HepG2 (cell line): Measurements from ENCODE around the gene SKP2. TPM values are rescaled to one million over a fixed set of nuclear protein-coding genes. Genes with fewer than 3 reads are reported as not detected.

Experiments used
- ATAC-seq: fragments of 200-7000 bp; cut with Tn5 transposase; 3 replicates; pipeline ENCODE4 v1.9.1; 2020; ENCODE audit warnings: mild to moderate bottlenecking, moderate library complexity
- BruUV-seq: library from RNA; stranded (reverse); fragments of 400-500 nt; replicated peaks from 2 replicates; lab custom pipeline; 2021; lab: Mats Ljungman, UMichigan
- CTCF ChIA-PET: fragments of 300-600 bp; formaldehyde crosslinking; extraction: SDS; loops from one replicate; lab custom pipeline; 2021; ENCODE audit warnings: low total read pairs, inconsistent platforms, low intra/inter-chr PET ratio; lab: Yijun Ruan, JAX
- POLR2A ChIA-PET: fragments of 350-600 bp; sonication (Branson Sonifier 250); formaldehyde crosslinking; loops from one replicate; lab custom pipeline; 2020; ENCODE audit warnings: antibody characterized with exemption, inconsistent platforms; lab: Yijun Ruan, JAX
- DNase-seq: peaks from one replicate; pipeline ENCODE4 v3.0.0-alpha.2; 2015; ENCODE audit warnings: low spot score
- FAIRE-seq: peaks from 3 replicates; lab custom pipeline; 2011; peaks lifted over from hg19 to GRCh38; lab: Jason Lieb, UNC
- H2AFZ ChIP-seq: one replicate; pipeline ENCODE4 v1.6.1; 2011; ENCODE audit warnings: low read length, inconsistent platforms
- H3K27ac ChIP-seq: fragments of 300-600 bp; 3 replicates; pipeline ENCODE4 v1.8.0; 2011; ENCODE audit warnings: mixed run types, mild to moderate bottlenecking, mixed read lengths, low read length, inconsistent platforms; ENCODE audit not compliant: insufficient read depth; ENCODE audit errors: extremely low read length
- H3K27me3 ChIP-seq, 2 experiments: fragments of 200-600 bp in 1 of 2; 2 replicates in 1 of 2; 3 replicates in 1 of 2; pipeline versions ENCODE4 v1.6.0 to v1.8.0; 2011; ENCODE audit warnings: low read length in 2 of 2, mild to moderate bottlenecking in 2 of 2, moderate library complexity in 2 of 2, inconsistent platforms in 1 of 2; ENCODE audit not compliant: insufficient read depth in 2 of 2, control insufficient read depth in 1 of 2
- H3K36me3 ChIP-seq, 2 experiments: fragments of 200-600 bp in 1 of 2; replicated peaks in 1 of 2; 2 replicates in 1 of 2; 3 replicates in 1 of 2; pipeline versions ENCODE4 v1.5.1 to v1.8.0; 2011; ENCODE audit warnings: low read length in 2 of 2, inconsistent platforms in 1 of 2; ENCODE audit not compliant: insufficient read depth in 2 of 2, control insufficient read depth in 1 of 2
- H3K4me1 ChIP-seq: 2 replicates; pipeline ENCODE4 v1.5.1; 2012; ENCODE audit warnings: low read length, inconsistent platforms; ENCODE audit not compliant: insufficient read depth
- H3K4me2 ChIP-seq: 2 replicates; pipeline ENCODE4 v1.6.0; 2011; ENCODE audit warnings: low read depth, low read length, inconsistent platforms
- H3K4me3 ChIP-seq, 3 experiments: fragments of 200-600 bp in 1 of 3; sonication (generic), shearing (Covaris generic) in 1 of 3; replicated peaks in 1 of 3; 2 replicates each; pipeline ENCODE4 v1.5.1; 2011 to 2016; ENCODE audit warnings: low read length in 3 of 3, inconsistent platforms in 2 of 3, low read depth in 2 of 3, mild to moderate bottlenecking in 2 of 3, control low read depth in 1 of 3, mixed read lengths in 1 of 3; ENCODE audit not compliant: insufficient read depth in 1 of 3
- H3K79me2 ChIP-seq: one replicate; pipeline ENCODE4 v1.6.1; 2011; ENCODE audit warnings: low read length, inconsistent platforms; ENCODE audit not compliant: insufficient read depth
- H3K9ac ChIP-seq: 2 replicates; pipeline ENCODE4 v1.6.0; 2011; ENCODE audit warnings: mild to moderate bottlenecking, low read depth, low read length, inconsistent platforms; ENCODE audit not compliant: insufficient read depth
- H3K9me3 ChIP-seq: 2 replicates; pipeline ENCODE4 v1.5.1; 2012; ENCODE audit warnings: mild to moderate bottlenecking, low read length
- H4K20me1 ChIP-seq: 2 replicates; pipeline ENCODE4 v1.6.0; 2011; ENCODE audit warnings: inconsistent platforms, mild to moderate bottlenecking, low read length, moderate library complexity; ENCODE audit not compliant: insufficient read depth
- CREB3 ChIP-seq: sonication (generic); formaldehyde crosslinking; IDR thresholded peaks from 2 replicates; pipeline ENCODE4 v1.5.0; 2020; ENCODE audit warnings: missing genetic modification reagents
- DRAP1 ChIP-seq: IDR thresholded peaks from 2 replicates; pipeline ENCODE4 v1.6.1; 2016; ENCODE audit warnings: missing genetic modification reagents, missing compliant biosample characterization
- FOXP1 ChIP-seq, 2 experiments: fragments of 450-650 bp in 1 of 2; IDR thresholded peaks; 2 replicates each; pipeline ENCODE4 v1.6.1; 2017 to 2018; ENCODE audit warnings: antibody characterized with exemption in 1 of 2
- KDM5B ChIP-seq: sonication (generic); formaldehyde crosslinking; IDR thresholded peaks from 2 replicates; pipeline ENCODE4 v1.4.0; 2020; ENCODE audit warnings: missing genetic modification reagents, mild to moderate bottlenecking, borderline replicate concordance
- MTF2 ChIP-seq: sonication (generic); formaldehyde crosslinking; IDR thresholded peaks from 2 replicates; pipeline ENCODE4 v1.5.0; 2020; ENCODE audit warnings: missing genetic modification reagents, borderline replicate concordance
- NKX3-1 ChIP-seq: sonication (generic); formaldehyde crosslinking; IDR thresholded peaks from 2 replicates; pipeline ENCODE4 v1.5.0; 2020; ENCODE audit warnings: missing genetic modification reagents
- REL ChIP-seq: sonication (generic); formaldehyde crosslinking; conservative IDR thresholded peaks from 2 replicates; pipeline ENCODE4 v1.8.0; 2022; ENCODE audit warnings: mild to moderate bottlenecking, missing genetic modification reagents, moderate library complexity
- STAT5B ChIP-seq: sonication (generic); formaldehyde crosslinking; IDR thresholded peaks from 2 replicates; pipeline ENCODE4 v1.4.0; 2020; ENCODE audit warnings: missing genetic modification reagents
- TFAP4 ChIP-seq: sonication (generic); IDR thresholded peaks from 2 replicates; pipeline ENCODE4 v1.6.1; 2016; ENCODE audit warnings: low read depth, borderline replicate concordance
- ZBTB43 ChIP-seq: sonication (generic); formaldehyde crosslinking; conservative IDR thresholded peaks from 2 replicates; pipeline ENCODE4 v1.4.0; 2020; ENCODE audit warnings: missing genetic modification reagents
- ZNF335 ChIP-seq: sonication (generic); formaldehyde crosslinking; IDR thresholded peaks from 2 replicates; pipeline ENCODE4 v1.4.0; 2020; ENCODE audit warnings: missing genetic modification reagents
- ZNF350 ChIP-seq: sonication (generic); formaldehyde crosslinking; IDR thresholded peaks from 2 replicates; pipeline ENCODE4 v1.4.0; 2020; ENCODE audit warnings: mild to moderate bottlenecking, low read depth, missing genetic modification reagents, borderline replicate concordance
- ZNF446 ChIP-seq: sonication (generic); formaldehyde crosslinking; IDR thresholded peaks from 2 replicates; pipeline ENCODE4 v1.5.0; 2020; ENCODE audit warnings: mild to moderate bottlenecking, missing genetic modification reagents
- ZNF572 ChIP-seq: sonication (generic); formaldehyde crosslinking; IDR thresholded peaks from 2 replicates; pipeline ENCODE4 v1.5.1; 2020; ENCODE audit warnings: mild to moderate bottlenecking, missing genetic modification reagents
- ZNF597 ChIP-seq: sonication (generic); formaldehyde crosslinking; IDR thresholded peaks from 2 replicates; pipeline ENCODE4 v1.5.0; 2020; ENCODE audit warnings: missing genetic modification reagents
- ZNF784 ChIP-seq: sonication (generic); formaldehyde crosslinking; IDR thresholded peaks from 2 replicates; pipeline ENCODE4 v1.5.1; 2020; ENCODE audit warnings: missing genetic modification reagents, mild to moderate bottlenecking, borderline replicate concordance
- ZSCAN25 ChIP-seq: sonication (generic); formaldehyde crosslinking; IDR thresholded peaks from 2 replicates; pipeline ENCODE4 v1.8.0; 2022; ENCODE audit warnings: mild to moderate bottlenecking, missing genetic modification reagents
- in situ Hi-C: cut with HindIII; loops from 2 replicates; pipeline ENCODE4 v1.10.0; 2017; ENCODE audit warnings: low pct_unique_long_range_greater_than_20kb; ENCODE audit not compliant: extremely low pct_ligation_motif_present
- intact Hi-C: fragments of 100-400 bp; cut with micrococcal nuclease; formaldehyde crosslinking; loops from one replicate; pipeline ENCODE4 v1.10.0; 2022; ENCODE audit not compliant: unreplicated experiment
- polyA plus RNA-seq, 8 experiments: library from polyadenylated mRNA; depleted of rRNA in 3 of 8; stranded (reverse) in 7 of 8; unstranded in 1 of 8; fragments of >200 nt; fragmentation: Illumina TruSeq in 4 of 8; extraction: Trizol in 4 of 8; gene quantifications; 2 replicates each; pipeline versions ENCODE4 v1.2.1 to v1.2.3, GENCODE V29; 2011 to 2016; ENCODE audit warnings: low read depth in 4 of 8, missing spikeins in 1 of 8, mixed read lengths in 1 of 8; ENCODE audit not compliant: insufficient read depth in 1 of 8
- total RNA-seq, 5 experiments: library from RNA; depleted of rRNA; stranded (reverse); fragments of >200 nt; fragmentation: Illumina TruSeq; extraction: Trizol; gene quantifications; 2 replicates each; pipeline ENCODE4 v1.2.3, GENCODE V29; 2016; ENCODE audit warnings: low read depth in 1 of 5

The SKP2 gene
- total and polyA plus RNA-seq, 2 of the 13 experiments (the other 11 are each of a cell fraction or from before 2014, with no cell fraction given), result 29.6 to 84.1 TPM

GRCh38 chr5:36227046-36227445 lies 75.1 kb downstream of the SKP2 start:
- Histone ChIP-seq H3K9ac (no peak overlapping the region), H3K9me3 (no peaks in the 10 kb centered on the region), H2AFZ (no peak overlapping the region), H3K4me2 (no peak overlapping the region), H3K79me2 (peaks cover 16% of the 10 kb centered on the region), H3K36me3 (peaks cover 2 to 36% of the 10 kb centered on the region in 2 experiments; a peak in 3 of 5 replicates), H3K27ac (no peak overlapping the region), H3K27me3 (no peaks in the 10 kb centered on the region), H3K4me1 (peaks cover 27% of the 10 kb centered on the region), H3K4me3 (no peak overlapping the region), H4K20me1 (no peaks in the 10 kb centered on the region; the same call in 1 of the 2 replicates)
- POLR2A ChIA-PET, result interaction anchor here (1.2 to 5.2 kb wide), 2 partner anchors 14 to 75 kb away, joined by 7 to 68 read pairs; partner anchors contain the start of genes LMBRD2, NADK2 and SKP2
- no peak for TF ChIP-seq ZNF572 (CRISPR knock-in tag)
- no peak for TF ChIP-seq NKX3-1 (CRISPR knock-in tag)
- TF ChIP-seq ZBTB43 (CRISPR knock-in tag), result no peak
- TF ChIP-seq ZNF597, result no peak
- no peak for TF ChIP-seq FOXP1 (IDR thresholded peaks at IDR 0.05)
- TF ChIP-seq FOXP1 (CRISPR knock-in tag; IDR thresholded peaks at IDR 0.05), result no peak
- TF ChIP-seq ZNF784 (CRISPR knock-in tag), result no peak
- no peak for TF ChIP-seq TFAP4
- no peak for TF ChIP-seq ZNF350
- TF ChIP-seq ZNF446 (CRISPR knock-in tag), result no peak
- no peak for TF ChIP-seq KDM5B
- TF ChIP-seq REL (CRISPR knock-in tag), result no peak
- TF ChIP-seq MTF2 (CRISPR knock-in tag), result no peak
- no peak for TF ChIP-seq ZSCAN25
- TF ChIP-seq STAT5B (CRISPR knock-in tag), result no peak
- no peak for TF ChIP-seq ZNF335 (CRISPR knock-in tag)
- TF ChIP-seq CREB3 (CRISPR knock-in tag), result no peak
- no peak for TF ChIP-seq DRAP1 (CRISPR knock-in tag)
- ATAC-seq, result no peak
- intact Hi-C loops (no loop called here), in situ Hi-C loops (no loop called here)
- CTCF ChIA-PET, result no interaction called here
- no peak for DNase-seq
- BruUV-seq, result no TSS peak
- no peak for FAIRE-seq
